Body of pancreas (tissue), 4 donors: ENCODE data around the gene DST.
"Not testable (repeated sequence)": the region's sequence is repeated elsewhere in the genome, so short reads cannot be mapped to it uniquely, and the experiment has no call there.

Experiments
- CTCF ChIP-seq, 7 experiments: fragments of 450-650 bp in 4 of 7; fragments of 200-600 bp in 3 of 7; sonication (generic) in 3 of 7; IDR thresholded peaks; one replicate each; pipeline ENCODE4 v1.5.1; 2016 to 2019; ENCODE audit warnings: antibody characterized with exemption in 7 of 7
- POLR2A ChIP-seq, 3 donors: fragments of 450-650 bp; IDR thresholded peaks; one replicate each; pipeline ENCODE4 v1.6.1; 2016; ENCODE audit warnings: antibody characterized with exemption in 3 of 3, mild to moderate bottlenecking in 2 of 3

GRCh38 chr6:56562730-56563129 lies 80.0 kb downstream of the DST start:
- TF ChIP-seq CTCF, POLR2A (IDR thresholded peaks at IDR 0.05): not testable (repeated sequence)
